Type B pancreatic cell (in vitro differentiated cells): ENCODE results near the gene TMEM171. TPM values are rescaled to one million over a fixed set of nuclear protein-coding genes. Genes with fewer than 3 reads are reported as not detected.

Experiments used
- DNase-seq: peaks from one replicate; pipeline ENCODE4 v3.0.0; 2021; ENCODE audit warnings: mixed read lengths; ENCODE audit not compliant: unreplicated experiment; ENCODE audit errors: extremely low spot score
- H3K27ac Mint-ChIP-seq: 2 replicates; pipeline ENCODE4 v1.8.0; 2021; ENCODE audit warnings: mild to moderate bottlenecking, mixed read lengths
- H3K27me3 Mint-ChIP-seq: 2 replicates; pipeline ENCODE4 v1.8.0; 2021; ENCODE audit warnings: mixed read lengths
- H3K36me3 Mint-ChIP-seq: 2 replicates; pipeline ENCODE4 v1.8.0; 2021; ENCODE audit warnings: mixed read lengths
- H3K4me1 Mint-ChIP-seq: one replicate; pipeline ENCODE4 v1.8.0; 2021; ENCODE audit warnings: mixed read lengths; ENCODE audit not compliant: unreplicated experiment
- H3K4me3 Mint-ChIP-seq: 2 replicates; pipeline ENCODE4 v1.8.0; 2021; ENCODE audit warnings: mild to moderate bottlenecking, mixed read lengths
- H3K9me3 Mint-ChIP-seq: 2 replicates; pipeline ENCODE4 v1.8.0; 2021; ENCODE audit warnings: mixed read lengths
- CTCF ChIP-seq: fragments of 200-600 bp; sonication (generic); conservative IDR thresholded peaks from 2 replicates; pipeline ENCODE4 v1.5.0; 2021; ENCODE audit warnings: antibody characterized with exemption, mild to moderate bottlenecking
- total RNA-seq: library from RNA; stranded (reverse); gene quantifications from 2 replicates; pipeline ENCODE4 v1.2.1, GENCODE V29; 2021; ENCODE audit warnings: low replicate concordance

TMEM171 gene
- total RNA-seq, 1 donor from 2014 or later: 1.3 TPM

- no peaks in the 10 kb centered on the region for H3K27me3 Mint-ChIP-seq
- H3K4me1 Mint-ChIP-seq: no peaks in the 10 kb centered on the region
- no peaks in the 10 kb centered on the region for H3K36me3 Mint-ChIP-seq
- H3K4me3 Mint-ChIP-seq: no peak overlapping the region
- DNase-seq: no peak
- no peak for TF ChIP-seq CTCF
- no peaks in the 10 kb centered on the region for H3K9me3 Mint-ChIP-seq
- H3K27ac Mint-ChIP-seq: no peak overlapping the region
Measured at GRCh38 chr5:73095564-73096238, 24.7 kb upstream of the TMEM171 start.

GRCh38 chr5:73096239-73096575 lies 24.2 kb upstream of the TMEM171 start:
- no peak for DNase-seq
- Mint-ChIP-seq H3K36me3 (no peaks in the 10 kb centered on the region), H3K27me3 (no peaks in the 10 kb centered on the region), H3K27ac (no peak overlapping the region), H3K4me1 (no peaks in the 10 kb centered on the region), H3K9me3 (no peaks in the 10 kb centered on the region), H3K4me3 (no peak overlapping the region)
- TF ChIP-seq CTCF: no peak

DNA sequence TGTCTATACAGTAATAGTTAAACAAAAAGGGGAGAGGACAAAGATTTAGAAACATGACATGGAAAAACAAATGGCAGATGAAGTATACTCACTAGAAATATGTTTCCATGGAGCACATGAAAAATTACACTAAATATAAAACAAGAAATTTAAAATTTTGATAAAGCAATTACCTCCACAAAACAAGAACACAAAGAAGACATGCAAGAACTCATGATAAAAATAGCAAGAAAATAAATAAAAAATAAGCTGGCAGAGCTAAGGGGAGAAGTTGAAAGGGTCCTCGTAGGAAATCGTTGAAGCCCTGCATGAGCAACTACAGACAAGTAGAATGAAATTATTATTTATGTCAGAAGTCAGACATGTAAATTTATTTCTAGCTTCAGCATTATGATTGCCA lies 22.6 kb upstream of the TMEM171 start:
- H3K9me3 Mint-ChIP-seq: no peaks in the 10 kb centered on the region
- TF ChIP-seq CTCF: no peak
- H3K36me3 Mint-ChIP-seq: no peaks in the 10 kb centered on the region
- no peak overlapping the region for H3K4me3 Mint-ChIP-seq
- H3K4me1 Mint-ChIP-seq: no peaks in the 10 kb centered on the region
- H3K27me3 Mint-ChIP-seq: no peaks in the 10 kb centered on the region
- no peak overlapping the region for H3K27ac Mint-ChIP-seq
- DNase-seq: no peak

DNA sequence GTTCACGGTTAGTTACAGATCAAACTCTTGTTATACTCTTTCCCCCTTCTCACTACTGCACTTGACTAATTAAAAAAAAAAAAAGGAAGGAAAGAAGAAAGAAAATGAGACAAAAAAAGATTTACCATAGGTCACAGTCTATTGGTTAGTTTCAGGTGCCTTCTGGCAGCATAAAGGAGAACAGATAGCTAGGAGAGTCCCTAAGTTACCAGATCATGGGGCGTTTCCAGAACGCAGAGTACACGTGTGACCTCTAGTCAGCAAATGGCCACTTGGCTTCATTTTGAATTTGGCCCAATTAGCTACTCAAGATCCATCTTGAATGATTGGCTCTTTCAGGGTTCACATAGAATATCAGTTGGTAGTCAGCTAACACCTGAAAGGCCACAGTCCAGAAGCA lies 20.3 kb upstream of the TMEM171 start:
- no peak for DNase-seq
- Mint-ChIP-seq H3K4me1 (no peaks in the 10 kb centered on the region), H3K27me3 (no peaks in the 10 kb centered on the region), H3K27ac (no peak overlapping the region), H3K9me3 (no peaks in the 10 kb centered on the region), H3K36me3 (no peaks in the 10 kb centered on the region), H3K4me3 (no peak overlapping the region)
- TF ChIP-seq CTCF: no peak

DNA sequence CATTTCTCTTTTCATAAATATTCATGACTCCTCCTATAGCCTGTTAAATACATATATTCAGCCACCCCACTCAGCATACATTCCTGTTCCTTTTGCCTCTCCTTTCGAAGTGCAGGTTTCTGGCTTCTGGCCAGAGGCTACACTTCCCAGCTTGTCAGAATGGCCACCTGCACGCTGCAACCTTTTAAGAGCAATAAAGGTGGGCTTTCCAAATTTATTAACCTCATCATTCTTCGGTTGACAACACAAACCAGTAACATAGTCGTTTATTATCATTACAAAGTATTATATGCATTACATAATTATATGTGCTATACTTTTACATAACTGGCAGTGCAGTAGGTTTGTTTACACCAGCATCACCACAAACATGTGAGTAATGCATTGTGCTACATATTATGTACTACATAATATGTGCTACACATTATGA lies 16.5 kb upstream of the TMEM171 start:
- Mint-ChIP-seq H3K27me3 (no peaks in the 10 kb centered on the region), H3K4me3 (no peak overlapping the region), H3K36me3 (no peaks in the 10 kb centered on the region), H3K27ac (no peak overlapping the region), H3K9me3 (no peaks in the 10 kb centered on the region), H3K4me1 (no peaks in the 10 kb centered on the region)
- no peak for TF ChIP-seq CTCF
- DNase-seq: no peak

GRCh38 chr5:73104326-73104725 lies 16.0 kb upstream of the TMEM171 start:
- Mint-ChIP-seq H3K4me1 (no peaks in the 10 kb centered on the region), H3K36me3 (no peaks in the 10 kb centered on the region), H3K9me3 (no peaks in the 10 kb centered on the region), H3K4me3 (no peak overlapping the region), H3K27me3 (no peaks in the 10 kb centered on the region), H3K27ac (no peak overlapping the region)
- no peak for DNase-seq
- TF ChIP-seq CTCF: no peak
